GM21576 (cell line): Measurements from ENCODE around the gene CTAG1B.
"Not testable (repeated sequence)": the region's sequence is repeated elsewhere in the genome, so short reads cannot be mapped to it uniquely, and the experiment has no call there.

Source experiments
- ATAC-seq: cut with Tn5 transposase; IDR thresholded peaks from one replicate; pipeline ENCODE4 v1.9.1; 2021; ENCODE audit warnings: mild to moderate bottlenecking, moderate library complexity; ENCODE audit not compliant: unreplicated experiment

Gene CTAG1B

GRCh38 chrX:154619182-154619581, at the start of gene CTAG1B:
TSS of gene CTAG1B (minus strand) at chrX:154619282. CDS start at chrX:154619218, 64 bp downstream.
- ATAC-seq = not testable (repeated sequence)

DNA sequence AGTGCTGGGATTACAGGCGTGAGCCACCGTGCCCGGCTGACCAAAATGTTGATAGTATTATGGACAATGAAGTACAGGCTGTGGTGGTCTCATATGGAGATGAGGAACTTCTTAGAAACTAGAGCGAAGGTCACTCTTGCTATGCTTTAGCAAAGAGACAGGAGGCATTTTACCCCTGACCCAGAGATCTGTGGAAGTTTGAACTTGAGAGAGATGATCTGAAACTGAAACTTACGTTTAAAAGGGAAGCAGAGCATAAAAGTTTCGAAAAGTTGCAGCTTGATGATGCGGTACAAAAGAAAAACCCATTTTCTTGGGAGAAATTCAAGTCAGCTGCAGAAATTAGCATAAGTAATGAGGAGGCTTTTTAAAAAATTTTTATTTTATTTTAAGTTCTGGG, 42.8 kb upstream of the CTAG1B start:
- ATAC-seq = no peak

- ATAC-seq = no peak
Measured at GRCh38 chrX:154661170-154661569, 42.1 kb upstream of the CTAG1B start.

GRCh38 chrX:154660541-154660940, 41.5 kb upstream of the CTAG1B start:
- ATAC-seq = no peak

- no peak for ATAC-seq
Measured at GRCh38 chrX:154658957-154659356, 39.9 kb upstream of the CTAG1B start.

- no peak for ATAC-seq
Measured at GRCh38 chrX:154658187-154658586, 39.1 kb upstream of the CTAG1B start.

DNA sequence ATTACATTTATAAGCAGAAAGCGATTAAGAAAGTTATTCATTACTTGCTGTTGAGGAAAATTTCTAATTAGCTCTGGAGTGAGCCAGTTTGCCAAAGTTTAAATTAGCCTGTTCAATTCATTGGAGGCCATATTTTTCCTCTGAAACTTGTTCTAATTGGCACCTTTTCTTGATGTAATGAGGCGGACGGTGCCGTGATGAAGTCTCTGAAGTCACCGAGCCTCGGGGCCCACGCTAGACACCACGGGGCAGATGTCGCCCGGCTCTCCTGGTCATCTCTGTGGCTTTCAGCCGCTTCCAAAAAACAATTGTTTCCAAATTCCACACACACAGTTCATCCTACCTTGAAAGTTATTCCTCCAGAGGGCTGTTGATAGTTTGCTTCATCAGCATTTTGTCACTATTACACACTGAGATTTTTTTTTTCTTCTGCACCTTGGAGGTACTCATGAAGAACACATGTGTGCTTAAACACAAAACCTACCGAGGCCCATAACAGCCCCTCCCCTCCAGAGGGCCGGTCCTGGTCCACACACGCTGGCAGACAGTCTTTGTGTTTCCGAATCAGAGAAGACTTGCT, 38.2 kb upstream of the CTAG1B start:
- ATAC-seq = no peak

DNA sequence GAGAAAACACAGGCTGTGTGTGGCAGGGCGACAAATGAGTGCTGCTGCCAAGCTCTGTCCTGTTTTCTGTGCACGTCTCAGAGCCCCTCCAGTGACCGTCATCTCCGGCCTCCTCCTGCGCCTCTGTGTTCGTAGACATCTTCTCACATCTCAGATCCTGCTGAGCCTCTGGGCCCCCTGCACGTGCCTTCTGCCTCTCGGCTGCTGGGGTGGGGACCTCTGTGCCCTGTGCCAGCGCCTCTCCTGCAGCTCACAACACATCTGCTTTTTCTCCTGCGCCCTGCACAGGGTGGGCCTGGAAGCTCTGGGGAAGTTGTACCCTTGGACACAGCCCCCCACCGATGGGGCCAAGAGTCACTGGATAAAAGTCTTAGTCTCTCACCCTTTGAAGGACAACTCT, 36.7 kb upstream of the CTAG1B start:
- ATAC-seq = no peak

DNA sequence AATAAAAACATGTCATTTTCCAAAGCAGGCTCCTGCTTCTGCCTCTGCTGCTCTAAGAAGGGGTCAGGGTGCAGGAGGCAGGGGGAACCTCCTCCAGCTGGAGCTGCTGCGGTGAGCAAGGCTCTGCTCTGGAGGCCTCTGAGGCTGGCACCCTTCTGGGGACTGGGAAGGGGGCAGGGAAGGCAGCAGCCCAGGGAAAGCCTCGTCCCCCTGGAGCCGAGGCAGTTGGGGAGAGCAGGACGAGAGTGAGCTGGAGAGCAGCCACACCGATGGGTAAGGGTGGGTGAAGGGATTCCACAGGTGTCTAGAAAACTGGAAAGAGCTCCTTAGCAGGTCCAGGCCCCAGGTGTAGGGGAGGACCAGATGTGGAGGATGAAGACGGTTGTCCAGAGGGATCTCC, 36.3 kb upstream of the CTAG1B start:
- ATAC-seq = no peak

GRCh38 chrX:154654925-154655324, 35.8 kb upstream of the CTAG1B start:
- ATAC-seq = no peak

DNA sequence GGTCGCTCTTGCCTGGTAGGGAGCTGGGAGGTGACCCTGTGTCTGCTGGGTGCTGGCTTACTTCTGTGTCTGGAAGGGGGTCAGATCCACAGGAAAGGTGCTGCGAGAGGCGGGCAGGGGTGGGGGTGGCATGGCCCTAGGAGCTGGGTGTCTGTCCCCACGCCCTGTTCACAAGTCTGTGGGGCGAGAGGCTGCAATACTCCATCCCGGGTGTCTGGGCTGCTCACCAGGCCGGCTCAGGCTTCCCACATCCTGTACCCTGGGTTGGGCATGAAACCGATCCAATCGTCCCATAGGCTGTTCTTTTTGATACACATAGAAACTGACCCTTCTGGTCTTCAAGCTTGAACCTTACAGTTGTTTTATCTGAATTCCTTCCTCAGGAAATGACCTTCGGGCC, 35.3 kb upstream of the CTAG1B start:
- no peak for ATAC-seq

GRCh38 chrX:154653413-154653812, 34.3 kb upstream of the CTAG1B start, which contains the start of gene CTAG2:
TSS of gene CTAG2 (minus strand) at chrX:154653579. CDS start at chrX:154653515, 64 bp downstream.
- not testable (repeated sequence) for ATAC-seq

- ATAC-seq = no peak
Measured at GRCh38 chrX:154653048-154653401, 33.9 kb upstream of the CTAG1B start.

- no peak for ATAC-seq
Measured at GRCh38 chrX:154652311-154653047, 33.4 kb upstream of the CTAG1B start.

DNA sequence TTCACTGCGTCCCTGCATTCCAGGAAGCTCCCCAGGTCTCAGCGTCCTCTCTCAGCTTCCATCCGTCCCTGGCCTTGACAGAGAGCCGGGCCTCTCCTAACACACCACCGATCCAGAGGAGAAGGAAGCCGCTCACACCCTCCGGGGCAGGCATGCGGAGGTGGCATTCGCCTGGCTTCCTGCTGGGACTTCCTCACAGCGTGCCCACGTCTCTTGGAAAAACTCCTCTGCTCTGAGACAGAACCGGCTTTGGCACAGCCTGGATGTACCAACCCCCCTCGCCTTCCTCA, 31.1 kb upstream of the CTAG1B start:
- no peak for ATAC-seq

- no peak for ATAC-seq
Measured at GRCh38 chrX:154649503-154650220, 30.6 kb upstream of the CTAG1B start.

DNA sequence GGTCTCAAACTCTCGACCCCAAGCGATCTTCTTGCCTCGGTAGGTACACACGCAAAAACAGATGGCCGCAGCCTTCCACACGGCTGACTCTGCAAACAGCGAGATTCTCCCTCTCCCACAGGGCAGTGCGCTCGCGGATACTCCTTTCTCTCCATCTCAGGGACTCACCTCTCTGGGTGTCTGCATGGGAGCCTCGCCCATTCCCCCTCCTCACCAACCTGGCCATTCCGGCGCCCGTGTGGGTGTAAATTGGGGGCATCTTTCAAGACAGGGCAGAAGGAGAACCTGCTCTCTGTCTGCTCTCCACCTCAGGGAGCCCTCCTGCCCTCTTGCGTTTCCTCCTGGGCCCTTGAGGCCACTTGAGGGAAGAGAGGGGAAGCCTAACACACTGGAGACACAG, 29.8 kb upstream of the CTAG1B start:
- ATAC-seq = no peak

DNA sequence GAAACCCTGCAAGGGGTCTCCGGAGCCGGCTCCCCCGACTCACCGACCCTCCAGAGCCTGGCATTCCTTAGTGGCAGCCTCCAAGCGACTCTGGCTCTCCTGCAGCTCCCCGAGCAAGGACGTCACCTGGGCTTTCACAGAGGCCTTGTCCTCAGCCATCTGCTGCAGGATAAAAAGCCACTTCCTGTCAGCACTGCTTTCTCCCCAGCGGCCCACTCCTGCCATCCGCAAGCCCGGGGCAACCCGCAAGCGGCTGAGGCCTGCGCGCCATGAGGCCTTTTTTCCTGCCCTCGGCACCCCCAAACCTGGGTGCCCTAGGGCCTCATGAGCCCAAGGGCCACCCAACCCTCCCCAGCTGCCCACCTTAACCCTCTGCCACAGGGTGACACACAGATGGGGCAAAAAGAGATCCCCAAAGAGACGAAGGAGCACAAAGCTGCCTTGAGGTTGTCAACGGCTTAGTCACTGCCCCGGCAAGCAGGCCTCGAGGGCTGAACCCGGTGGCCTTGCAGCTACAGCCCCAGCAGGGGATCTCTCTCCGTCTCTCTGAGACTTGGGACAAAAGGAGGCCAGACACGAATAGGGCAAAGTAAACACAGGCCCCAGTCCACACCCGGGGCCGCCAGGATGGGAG, 26.8 kb upstream of the CTAG1B start:
- ATAC-seq = not testable (repeated sequence)

DNA sequence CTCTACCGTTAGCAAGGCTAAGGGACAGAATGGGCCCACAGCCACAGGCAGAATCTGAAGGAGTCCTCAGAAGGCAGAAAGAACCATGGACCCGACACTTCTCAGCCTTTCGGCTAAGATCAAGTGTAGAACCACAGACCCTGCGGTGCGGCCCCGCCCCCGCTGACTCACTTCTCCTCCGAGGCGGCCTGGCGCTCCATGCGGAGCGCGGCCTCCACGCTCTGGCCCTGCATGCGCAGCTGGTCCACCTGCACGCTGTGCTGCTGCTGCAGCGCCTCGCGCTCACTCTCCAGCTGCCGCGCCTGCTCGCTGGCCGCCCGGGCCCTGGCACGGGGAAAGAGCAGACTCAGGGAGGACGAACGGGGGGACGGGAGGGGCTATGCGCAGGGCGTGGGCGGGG, 24.6 kb upstream of the CTAG1B start:
- not testable (repeated sequence) for ATAC-seq

- ATAC-seq = not testable (repeated sequence)
Measured at GRCh38 chrX:154641740-154642139, 22.7 kb upstream of the CTAG1B start.

GRCh38 chrX:154633661-154634060, 14.6 kb upstream of the CTAG1B start:
- not testable (repeated sequence) for ATAC-seq

DNA sequence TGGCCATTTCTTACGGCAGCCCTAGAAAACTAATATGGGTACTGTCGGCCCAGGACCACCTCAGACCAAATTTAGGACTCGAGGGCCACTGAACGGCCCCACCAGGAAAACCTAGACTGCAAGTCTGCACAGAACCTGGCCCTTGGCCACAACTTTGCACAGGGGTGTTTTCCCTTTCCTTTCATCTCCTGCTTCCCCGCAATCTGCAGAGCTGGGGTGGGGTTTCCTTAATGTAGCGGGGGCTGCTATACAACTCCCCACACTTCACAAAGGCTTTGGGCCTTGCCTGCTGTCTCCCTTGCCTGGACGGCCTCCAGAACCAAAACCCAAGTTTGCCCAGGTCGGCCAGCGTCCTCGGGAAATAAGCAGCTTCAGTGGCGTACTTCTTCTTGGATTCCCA, 11.9 kb upstream of the CTAG1B start:
- ATAC-seq = not testable (repeated sequence)
